ENCODE measurements around the gene BAIAP2L1. TPM values are rescaled to one million over a fixed set of nuclear protein-coding genes. Genes with fewer than 3 reads are reported as not detected.

BAIAP2L1 gene
- total RNA-seq, 1 donor from 2014 or later = 21.6 TPM

Other genes starting within 250 kb of the BAIAP2L1 start
- 0.57 and 1.2 TPM in 2 replicates for gene BHLHA15, start 189.7 kb downstream of the BAIAP2L1 start, total RNA-seq
- 23.9 and 30.4 TPM in 2 replicates for gene TECPR1, start 148.9 kb downstream of the BAIAP2L1 start, total RNA-seq
- 182 and 195 TPM in 2 replicates for gene BRI3, start 119.4 kb downstream of the BAIAP2L1 start, total RNA-seq
- 2.4 and 4.2 TPM in 2 replicates for gene NPTX2, start 216.2 kb upstream of the BAIAP2L1 start, total RNA-seq